HG03108 (cell line): ENCODE measurements around the gene PEPD.

Experiments used
- ATAC-seq: cut with Tn5 transposase; IDR thresholded peaks from one replicate; pipeline ENCODE4 v1.9.1; 2021; ENCODE audit warnings: moderate library complexity; ENCODE audit not compliant: unreplicated experiment

The PEPD gene

GRCh38 chr19:33370783-33371182, 150.8 kb downstream of the PEPD start:
- ATAC-seq, result no peak

GRCh38 chr19:33368074-33368864, 153.3 kb downstream of the PEPD start:
- no peak for ATAC-seq

- no peak for ATAC-seq
These were observed 154.7 kb downstream of the PEPD start for GRCh38 chr19:33366897-33367296.

GRCh38 chr19:33366127-33366526, 155.5 kb downstream of the PEPD start:
- no peak for ATAC-seq

- no peak for ATAC-seq
These were observed 155.9 kb downstream of the PEPD start for GRCh38 chr19:33365691-33366090.

- no peak for ATAC-seq
These were observed 158.1 kb downstream of the PEPD start for GRCh38 chr19:33363476-33363875.

- ATAC-seq, result no peak
These were observed 158.9 kb downstream of the PEPD start for GRCh38 chr19:33362508-33363228.

GRCh38 chr19:33359581-33359980, 162.0 kb downstream of the PEPD start:
- no peak for ATAC-seq

- ATAC-seq, result no peak
These were observed 163.2 kb downstream of the PEPD start for GRCh38 chr19:33358408-33358807.

GRCh38 chr19:33357556-33357955, 164.0 kb downstream of the PEPD start:
- no peak for ATAC-seq

- ATAC-seq, result no peak
These were observed 166.1 kb downstream of the PEPD start for GRCh38 chr19:33355535-33355934.

- ATAC-seq, result no peak
These were observed 170.9 kb downstream of the PEPD start for GRCh38 chr19:33350538-33351309.

- ATAC-seq, result no peak
These were observed 172.0 kb downstream of the PEPD start for GRCh38 chr19:33349319-33350289.

- no peak for ATAC-seq
These were observed 173.1 kb downstream of the PEPD start for GRCh38 chr19:33348301-33349010.

GRCh38 chr19:33347300-33347699, 174.3 kb downstream of the PEPD start:
- no peak for ATAC-seq

- no peak for ATAC-seq
These were observed 174.9 kb downstream of the PEPD start for GRCh38 chr19:33346665-33347064.

- ATAC-seq, result no peak
These were observed 176.4 kb downstream of the PEPD start for GRCh38 chr19:33345163-33345562.

GRCh38 chr19:33344573-33344925, 177.0 kb downstream of the PEPD start:
- no peak for ATAC-seq

GRCh38 chr19:33343859-33344572, 177.6 kb downstream of the PEPD start:
- no peak for ATAC-seq
